UCSD-AML1 (cell line): ENCODE measurements around the gene VAMP7.
"Not testable (repeated sequence)": the region's sequence is repeated elsewhere in the genome, so short reads cannot be mapped to it uniquely, and the experiment has no call there.

Source experiments
- DNase-seq: peaks from one replicate; lab custom pipeline; 2025; ENCODE audit not compliant: unreplicated experiment; lab: John Stamatoyannopoulos, UW

Gene VAMP7

DNA sequence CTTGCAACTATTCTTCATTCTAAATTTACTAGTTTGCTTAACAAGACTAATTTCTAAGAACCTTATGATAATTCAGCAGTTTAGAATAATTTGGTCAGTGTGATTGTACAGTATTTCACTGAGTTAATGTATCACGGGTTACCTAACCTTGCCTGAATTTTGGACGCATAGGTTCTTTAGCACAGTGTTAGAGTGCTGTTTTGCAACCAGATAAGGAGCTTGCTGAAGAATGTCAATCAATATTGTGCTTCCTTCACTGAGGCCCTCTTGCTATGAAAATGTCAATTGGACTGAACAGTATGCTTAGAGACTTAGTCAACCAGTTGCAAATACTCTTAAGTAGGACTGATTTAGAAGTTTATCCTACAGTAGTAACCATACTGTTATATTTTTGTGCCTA, 19.6 kb downstream of the VAMP7 start:
- no peak for DNase-seq

DNA sequence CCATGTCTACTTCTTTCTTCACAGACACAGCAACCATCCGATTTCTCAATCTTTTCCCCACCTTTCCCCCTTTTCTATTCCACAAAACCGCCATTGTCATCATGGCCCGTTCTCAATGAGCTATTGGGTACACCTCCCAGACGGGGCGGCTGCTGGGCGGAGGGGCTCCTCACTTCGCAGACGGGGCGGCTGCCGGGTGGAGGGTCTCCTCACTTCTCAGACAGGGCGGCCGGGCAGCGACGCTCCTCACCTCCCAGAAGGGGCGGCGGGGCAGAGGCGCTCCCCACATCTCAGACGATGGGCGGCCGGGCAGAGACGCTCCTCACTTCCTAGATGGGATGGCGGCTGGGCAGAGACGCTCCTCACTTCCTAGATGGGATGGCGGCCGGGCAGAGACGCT, 26.5 kb downstream of the VAMP7 start:
- not testable (repeated sequence) for DNase-seq

DNA sequence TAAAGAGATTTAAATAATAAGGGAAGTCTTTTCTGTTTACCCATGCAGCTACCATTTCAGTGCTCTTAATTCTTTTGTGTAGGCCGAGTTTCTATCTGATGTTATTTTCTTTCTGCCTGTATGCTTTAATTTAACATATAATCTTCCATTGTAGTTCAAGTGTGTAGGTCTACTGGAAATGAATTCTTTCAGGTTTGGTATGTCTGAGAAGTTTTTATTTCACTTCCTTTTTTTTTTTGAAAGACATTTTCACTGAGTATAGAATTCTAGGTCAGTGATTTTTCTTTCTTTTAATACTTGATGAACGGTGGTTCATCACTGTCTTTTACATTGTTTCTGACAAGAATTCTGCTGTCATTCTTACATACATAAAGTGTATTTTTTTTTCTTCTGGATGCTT, 42.1 kb downstream of the VAMP7 start:
- no peak for DNase-seq

DNA sequence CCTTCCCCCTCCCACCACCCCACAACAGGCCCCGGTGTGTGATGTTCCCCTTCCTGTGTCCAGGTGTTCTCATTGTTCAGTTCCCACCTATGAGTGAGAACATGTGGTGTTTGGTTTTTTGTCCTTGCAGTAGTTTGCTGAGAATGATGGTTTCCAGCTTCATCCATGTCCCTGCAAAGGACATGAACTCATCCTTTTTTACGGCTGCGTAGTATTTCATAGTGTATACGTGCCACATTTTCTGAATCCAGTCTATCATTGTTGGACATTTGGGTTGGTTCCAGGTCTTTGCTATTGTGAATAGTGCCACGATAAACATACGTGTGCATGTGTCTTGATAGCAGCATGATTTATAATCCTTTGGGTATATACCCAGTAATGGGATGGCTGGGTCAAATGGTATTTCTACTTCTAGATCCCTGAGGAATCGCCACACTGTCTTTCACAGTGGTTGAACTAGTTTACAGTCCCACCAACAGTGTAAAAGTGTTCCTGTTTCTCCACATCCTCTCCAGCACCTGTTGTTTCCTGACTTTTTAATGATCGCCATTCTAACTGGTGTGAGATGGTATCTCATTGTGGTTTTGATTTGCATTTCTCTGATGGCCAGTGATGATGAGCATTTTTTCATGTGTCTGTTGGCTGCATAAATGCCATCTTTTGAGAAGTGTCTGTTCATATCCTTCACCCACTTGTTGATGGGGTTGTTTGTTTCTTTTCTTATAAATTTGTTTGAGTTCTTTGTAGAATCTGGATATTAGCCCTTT, 49.9 kb downstream of the VAMP7 start:
- not testable (repeated sequence) for DNase-seq

DNA sequence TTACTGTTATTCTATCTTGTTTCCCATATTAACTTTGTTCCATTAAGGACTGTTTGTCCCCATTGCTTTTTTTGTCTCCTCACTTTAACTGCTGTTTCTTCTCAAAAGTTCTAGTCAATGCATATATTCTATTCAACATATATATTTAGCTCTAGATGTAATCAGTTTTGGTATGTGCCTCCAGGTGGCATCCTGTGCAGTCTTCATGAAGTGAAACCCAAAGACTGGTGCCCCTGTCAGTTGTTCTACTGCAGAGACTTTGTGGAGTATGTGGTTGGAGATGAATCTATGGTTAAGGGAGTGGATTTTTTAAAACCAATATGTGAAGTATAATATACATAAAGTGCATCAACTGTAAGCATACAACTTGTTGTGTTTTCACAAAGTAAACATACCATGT, 57.0 kb downstream of the VAMP7 start:
- no peak for DNase-seq

DNA sequence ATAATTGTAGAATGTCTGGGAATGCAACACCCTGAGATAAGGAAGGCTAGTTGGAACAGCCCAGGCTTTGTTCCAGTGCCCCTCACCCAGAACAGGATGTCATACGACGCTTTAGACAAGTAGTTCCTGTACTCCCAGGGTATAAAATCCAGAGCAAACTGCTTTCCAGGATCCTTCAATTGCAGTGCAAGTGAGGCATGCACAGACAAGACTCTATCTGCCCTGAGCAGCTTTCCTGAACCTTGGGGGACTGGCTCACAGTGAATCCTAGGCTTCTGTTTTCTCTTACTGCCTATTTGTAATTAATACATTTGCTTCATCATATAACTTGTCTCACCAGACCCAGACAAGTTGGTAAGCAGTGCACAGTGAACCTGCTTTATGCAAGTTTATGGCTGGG, 68.0 kb downstream of the VAMP7 start:
- no peak for DNase-seq

DNA sequence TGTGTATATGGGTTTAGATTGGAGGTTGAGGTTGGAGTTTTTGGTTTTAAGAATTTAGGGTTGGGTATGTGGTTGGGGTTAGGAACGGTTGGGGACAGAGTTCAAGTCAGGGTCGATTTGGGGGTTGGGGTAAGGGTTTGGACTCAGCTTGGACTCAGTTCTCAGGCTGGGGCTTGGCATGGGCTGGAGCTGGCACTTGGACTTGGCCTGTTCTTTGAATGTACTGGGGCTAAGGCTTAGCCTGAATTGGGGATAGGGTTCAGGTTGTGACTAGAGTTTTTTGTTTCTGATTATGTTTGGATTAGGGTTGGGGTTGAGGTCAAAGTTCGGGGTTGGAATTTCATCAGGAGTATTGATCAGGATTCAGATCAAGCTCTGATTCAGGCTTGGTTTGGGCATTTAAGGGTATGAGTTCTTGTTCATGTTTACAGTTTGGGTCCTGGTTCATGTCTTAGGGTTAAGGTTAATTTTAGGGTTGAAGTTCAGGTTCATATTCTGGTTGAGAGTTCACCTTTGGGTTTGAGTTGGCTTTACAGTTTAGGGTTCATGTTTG, 70.2 kb downstream of the VAMP7 start:
- no peak for DNase-seq

DNA sequence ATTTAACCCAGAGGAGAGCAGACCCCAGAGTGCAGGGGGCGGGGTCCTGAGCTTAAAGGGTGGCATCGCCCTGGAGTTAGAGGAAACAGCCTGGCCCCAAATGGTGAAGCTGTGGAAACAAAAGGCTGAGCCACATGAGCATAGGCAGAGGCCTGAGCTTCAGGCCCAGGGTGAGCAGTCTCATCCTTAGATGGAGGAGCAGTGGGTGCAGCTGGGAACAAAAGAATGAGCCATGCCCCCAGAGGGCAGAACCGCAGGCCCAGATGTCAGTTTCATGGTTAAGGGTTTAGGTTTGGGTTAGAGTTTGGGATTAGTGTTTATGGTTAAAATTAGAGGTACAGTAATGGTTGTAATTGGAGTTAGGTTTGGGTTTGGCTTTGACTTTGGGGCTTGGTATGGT, 71.9 kb downstream of the VAMP7 start:
- no peak for DNase-seq

DNA sequence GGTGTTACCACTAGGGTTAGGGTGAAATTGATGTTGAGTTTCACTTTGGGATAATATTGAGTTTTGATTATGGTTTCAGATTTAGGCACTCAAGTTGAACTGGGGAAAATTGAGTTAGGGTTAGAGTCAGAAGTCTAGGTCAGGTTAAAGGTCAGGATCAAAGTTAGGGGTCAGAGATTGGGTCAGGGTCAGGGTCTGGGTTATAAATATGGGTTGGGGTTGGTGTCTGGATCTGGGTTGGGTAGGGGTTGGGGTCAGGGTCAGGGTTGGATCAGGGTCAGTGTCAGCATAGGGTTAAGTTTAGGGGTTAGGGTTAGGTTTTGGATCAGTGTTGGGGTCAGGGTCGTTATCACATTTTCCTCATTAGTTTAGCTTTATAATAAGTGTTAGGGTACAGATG, 73.6 kb downstream of the VAMP7 start:
- DNase-seq = no peak

DNA sequence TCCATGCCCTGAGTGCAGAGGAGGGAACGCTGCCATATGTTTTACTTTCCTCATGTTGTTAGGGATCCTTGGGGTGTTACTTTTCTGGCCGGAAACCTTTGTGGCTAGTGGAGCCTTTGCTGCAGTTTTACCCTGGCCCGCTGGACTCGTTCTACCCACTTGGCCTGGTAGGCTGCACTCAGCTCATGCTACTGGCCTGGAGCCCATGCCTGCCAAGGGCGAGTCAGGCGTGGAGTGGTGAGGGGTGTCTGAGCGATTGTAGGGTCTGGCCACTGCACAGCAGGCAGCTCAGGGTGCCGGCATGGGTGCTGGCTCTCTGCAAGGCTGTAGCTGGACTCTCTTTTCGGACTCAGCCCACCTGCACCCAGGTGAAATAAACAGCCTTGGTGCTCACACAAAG, 75.0 kb downstream of the VAMP7 start:
- DNase-seq = no peak

DNA sequence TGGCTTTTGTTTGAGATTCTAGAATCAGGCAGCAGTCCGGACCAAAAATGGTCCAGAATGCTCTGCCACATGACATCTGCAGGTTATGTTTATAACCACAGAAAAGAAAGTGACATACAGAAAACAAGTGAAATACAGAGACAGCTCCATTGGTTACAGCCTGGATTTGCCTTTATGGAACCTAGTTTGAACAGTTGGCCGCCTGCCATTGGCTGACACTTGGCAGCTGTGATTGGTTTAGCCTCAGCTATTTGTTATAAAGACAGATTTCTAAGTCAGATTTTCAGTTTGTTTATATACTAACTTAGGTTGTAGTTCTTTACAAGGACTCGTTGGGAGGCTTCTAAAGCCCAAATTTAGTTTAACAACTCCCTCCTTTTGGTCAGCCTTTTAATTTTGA, 75.5 kb downstream of the VAMP7 start:
- no peak for DNase-seq

DNA sequence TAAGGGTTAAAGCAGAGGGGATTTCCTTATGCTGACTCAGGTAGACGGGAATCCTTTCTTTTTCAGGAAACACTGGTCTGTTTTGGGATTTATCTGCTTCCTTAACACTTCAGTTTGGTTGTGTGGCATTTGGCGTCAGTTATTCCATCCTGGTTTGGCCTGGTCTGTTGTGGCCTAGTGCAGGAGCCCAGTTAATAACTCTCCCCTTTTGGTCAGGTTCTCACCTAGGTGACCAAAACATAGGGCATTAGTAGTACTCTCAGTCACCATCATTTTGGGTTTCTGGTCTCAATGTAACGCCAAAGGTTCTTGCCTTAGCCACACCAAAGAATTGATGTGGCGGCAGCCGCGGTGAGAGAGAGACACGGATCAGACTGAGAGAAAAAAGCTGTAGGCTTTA, 76.7 kb downstream of the VAMP7 start:
- DNase-seq = no peak

DNA sequence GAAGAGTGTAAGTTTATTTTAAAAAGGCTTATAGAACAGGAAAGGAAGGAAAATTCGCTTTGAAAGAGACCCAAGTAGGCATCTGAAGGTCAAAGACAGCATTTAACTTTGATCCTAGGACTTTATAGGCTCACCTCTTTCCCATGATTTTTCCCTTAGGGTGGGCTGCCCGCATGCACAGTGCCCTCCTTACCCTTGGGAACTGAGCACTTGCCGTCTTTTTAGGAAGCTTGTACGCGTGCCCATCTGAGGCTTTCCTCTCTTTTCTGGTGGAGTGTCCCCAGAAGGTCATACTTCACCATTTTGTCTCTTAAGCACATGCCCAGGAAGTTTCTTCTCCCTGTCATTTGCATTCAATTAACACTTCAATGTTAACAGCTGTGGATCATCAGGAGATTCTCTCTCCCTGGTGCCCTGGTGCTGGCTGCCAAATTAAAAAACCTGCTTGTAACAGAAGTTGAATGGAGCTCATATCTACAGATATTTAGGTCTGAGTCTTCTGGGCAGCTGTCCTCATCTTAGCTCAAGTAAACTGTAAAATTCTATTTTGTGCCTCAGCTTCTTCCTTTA, 78.0 kb downstream of the VAMP7 start:
- no peak for DNase-seq

DNA sequence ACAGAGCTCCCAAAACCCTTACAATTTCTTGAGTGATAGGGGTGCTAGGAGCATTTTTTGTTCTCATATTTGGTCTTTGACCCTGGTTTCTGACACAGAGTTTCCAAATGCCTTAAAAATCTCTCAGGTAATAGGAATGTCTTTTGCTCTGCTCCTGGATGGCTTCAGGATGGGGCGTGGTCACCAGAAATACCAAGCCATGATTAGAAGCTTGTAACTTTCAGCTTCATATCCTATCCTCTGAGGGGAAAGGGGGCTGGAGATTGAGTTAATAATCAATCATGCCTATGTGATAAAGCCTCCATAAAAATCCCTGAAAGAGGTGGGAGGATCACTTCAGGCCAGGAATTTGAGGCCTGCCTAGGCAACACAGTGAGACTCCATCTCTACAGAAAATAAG, 81.8 kb downstream of the VAMP7 start:
- no peak for DNase-seq

DNA sequence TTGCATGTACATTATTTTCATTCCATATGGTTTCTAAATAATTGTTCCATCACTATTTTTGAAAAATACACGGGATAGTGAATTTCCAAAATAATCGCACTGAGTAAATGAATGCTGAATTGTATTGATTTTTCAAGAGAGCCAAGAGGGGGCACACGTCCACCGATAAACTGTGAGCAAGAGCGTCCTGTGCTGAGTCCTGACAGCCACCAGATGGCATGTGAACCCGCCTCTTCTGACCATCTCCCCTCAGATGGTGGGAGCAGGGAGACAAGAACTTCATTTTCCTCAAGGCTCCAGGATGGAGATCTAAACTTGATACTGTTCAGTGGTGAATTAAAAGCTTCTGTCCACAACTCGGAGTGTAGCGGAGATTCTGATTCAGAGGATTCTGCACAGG, 85.7 kb downstream of the VAMP7 start:
- peak; percentile 42 for DNase-seq

DNA sequence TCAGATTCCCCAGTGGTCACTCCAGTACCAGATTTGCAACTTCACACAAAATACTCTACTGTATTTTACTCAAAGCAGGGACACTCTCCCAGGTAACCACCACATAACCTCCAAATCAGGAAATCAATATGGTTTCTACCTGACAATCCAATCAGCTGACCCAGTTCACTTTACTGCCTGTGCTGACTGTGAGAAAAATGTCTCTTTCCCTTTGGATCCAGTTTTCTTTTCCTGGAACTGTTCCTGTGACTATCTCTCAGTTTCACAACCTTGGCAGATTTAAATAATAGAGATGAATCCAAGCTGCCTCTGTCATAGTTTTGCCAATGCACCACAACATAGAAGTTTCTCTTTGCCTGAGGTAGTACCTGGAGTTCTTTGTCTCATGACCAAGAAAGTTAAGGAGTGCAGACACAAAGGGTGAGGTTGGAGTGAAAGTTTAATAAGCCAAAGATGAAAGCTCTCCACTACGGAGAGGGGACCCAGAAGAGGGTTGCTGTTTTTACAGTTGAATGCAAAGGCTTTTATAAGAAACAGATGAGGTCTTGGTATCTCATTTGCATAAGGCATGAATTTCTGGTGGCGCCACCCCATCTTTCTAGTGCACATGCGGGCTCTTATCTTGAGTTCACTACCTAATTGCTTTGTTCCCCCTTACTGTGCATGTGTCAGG, 86.6 kb downstream of the VAMP7 start:
- DNase-seq = no peak

DNA sequence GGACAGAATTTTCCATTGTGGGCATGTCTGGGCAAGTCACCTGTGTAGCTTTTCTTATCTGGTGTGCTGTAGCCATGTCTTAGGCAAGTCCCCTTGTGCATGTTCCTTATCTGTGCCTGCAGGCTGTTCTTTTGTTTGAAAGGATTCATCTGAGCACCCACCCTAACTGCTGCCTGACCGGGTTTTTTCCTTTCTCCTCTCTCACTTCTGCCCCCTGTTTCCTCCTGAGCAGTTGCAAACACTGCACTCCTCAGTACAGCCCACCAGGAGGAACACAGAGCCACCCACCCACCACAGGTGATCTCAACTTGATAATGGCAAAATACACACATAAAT, 87.1 kb downstream of the VAMP7 start:
- DNase-seq = no peak

DNA sequence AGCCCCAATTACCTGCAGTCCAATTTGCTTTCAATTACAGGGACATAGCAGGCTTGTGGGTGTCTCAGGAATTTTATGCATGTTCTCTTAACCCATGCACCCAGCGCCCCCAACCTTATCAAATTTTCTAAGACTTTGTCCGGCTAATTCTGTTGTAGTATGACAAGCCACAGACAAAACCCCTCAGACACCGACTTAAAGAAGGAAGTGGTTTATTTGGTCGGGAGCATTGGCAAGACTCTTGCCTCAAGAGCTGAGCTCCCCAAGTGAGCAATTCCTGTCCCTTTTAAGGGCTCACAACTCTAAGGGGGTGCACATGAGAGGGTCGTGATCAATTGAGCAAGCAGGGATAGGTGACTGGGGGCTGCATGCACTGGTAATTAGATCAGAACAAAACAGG, 87.6 kb downstream of the VAMP7 start:
- DNase-seq = no peak

DNA sequence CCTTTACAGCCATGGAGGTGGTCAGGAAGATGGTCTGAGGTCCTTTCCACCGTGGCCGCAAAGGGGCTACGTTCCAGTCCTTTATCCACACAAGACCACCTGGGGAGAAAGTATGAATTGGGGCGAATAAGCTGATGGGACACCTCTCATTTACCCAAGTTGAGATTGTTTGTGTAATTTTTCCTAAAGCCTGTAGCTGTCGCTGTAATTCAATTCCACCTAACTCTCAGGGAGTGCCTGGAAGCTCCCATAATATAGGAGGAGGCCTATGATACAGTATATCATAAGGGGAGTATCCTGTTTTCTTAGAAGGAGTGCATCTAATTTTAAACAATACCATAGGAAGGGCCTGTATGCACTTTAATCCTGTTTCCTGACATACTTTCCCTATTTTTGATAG, 90.5 kb downstream of the VAMP7 start:
- not testable (repeated sequence) for DNase-seq

DNA sequence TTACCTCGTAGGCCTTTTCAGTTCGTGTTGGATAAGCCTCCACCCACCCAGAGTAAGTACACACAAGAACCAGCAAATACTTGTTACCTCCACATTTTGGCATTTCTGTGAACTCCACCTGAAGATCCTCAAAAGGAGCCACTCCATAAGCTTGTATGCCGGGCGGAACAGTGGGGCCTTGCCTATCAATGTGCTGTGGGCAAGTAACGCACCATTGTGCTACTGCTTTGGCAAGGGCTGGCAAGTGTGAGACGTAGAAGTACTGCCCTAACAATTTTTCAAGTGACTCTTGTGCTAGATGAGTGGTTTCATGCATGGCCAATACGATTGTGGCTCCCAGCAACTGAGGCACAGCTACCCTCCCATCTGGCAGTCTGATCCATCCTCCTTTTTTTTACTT, 91.1 kb downstream of the VAMP7 start:
- DNase-seq = not testable (repeated sequence)

DNA sequence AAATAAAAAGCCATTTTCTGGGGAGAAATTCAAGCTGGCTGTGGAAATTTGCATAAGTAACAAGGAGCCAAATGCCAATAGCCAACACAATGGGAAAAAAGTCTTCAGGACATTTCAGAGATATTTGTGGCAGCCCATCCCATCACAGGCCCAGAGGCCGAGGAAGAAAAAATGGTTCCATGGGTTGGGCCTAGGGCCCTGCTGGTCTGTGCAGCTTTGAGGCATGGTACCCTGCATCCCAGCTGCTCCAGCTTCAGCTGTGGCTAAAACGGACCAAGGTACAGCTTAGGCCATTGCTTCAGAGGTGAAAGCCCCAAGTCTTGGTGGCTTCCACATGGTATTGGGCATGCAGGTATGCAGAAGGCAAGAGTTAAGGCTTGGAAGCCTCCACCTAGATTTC, 102.2 kb downstream of the VAMP7 start:
- no peak for DNase-seq

DNA sequence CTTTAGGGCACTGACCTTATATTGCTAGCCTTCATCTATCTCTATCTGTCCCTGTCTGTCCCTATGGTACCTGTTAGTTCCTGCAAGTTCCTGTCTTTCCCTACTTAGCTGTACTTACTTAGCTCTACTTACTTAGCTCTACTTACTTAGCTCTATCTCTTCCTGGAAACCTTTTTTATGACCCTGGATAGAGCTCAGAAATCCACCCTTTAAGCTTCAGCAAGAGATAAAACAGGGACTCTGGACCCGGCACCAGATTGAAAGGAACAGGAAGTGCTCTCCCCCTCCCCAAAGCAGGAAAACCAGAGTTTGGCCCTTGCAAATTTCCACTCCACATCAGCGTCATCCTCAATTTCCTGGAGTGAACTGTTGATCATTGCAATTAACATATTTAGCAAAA, 104.1 kb downstream of the VAMP7 start:
- DNase-seq = no peak
